Right lobe of liver (tissue), 6 donors: ENCODE data around the gene VWA5B2. TPM values are rescaled to one million over a fixed set of nuclear protein-coding genes. Genes with fewer than 3 reads are reported as not detected.

Experiments
- ATAC-seq, 4 donors: fragments of 200-7000 bp; cut with Tn5 transposase; one replicate each; pipeline ENCODE4 v1.9.1; 2020; ENCODE audit warnings: mild to moderate bottlenecking in 4 of 4, moderate library complexity in 4 of 4
- DNase-seq, 3 donors: peaks; one replicate each; pipeline ENCODE4 v3.0.0-alpha.2; 2020
- H3K27ac ChIP-seq, 3 donors: fragments of 200-600 bp; one replicate each; pipeline ENCODE4 v1.8.0; 2022
- H3K27me3 ChIP-seq, 2 donors: fragments of 200-600 bp; one replicate each; pipeline ENCODE4 v1.8.0; 2022
- H3K36me3 ChIP-seq, 4 donors: fragments of 200-600 bp; sonication (generic) in 1 of 4; one replicate each; pipeline versions ENCODE4 v1.5.1 to v1.8.0; 2017 to 2022; ENCODE audit warnings: control low read depth in 1 of 4
- H3K4me1 ChIP-seq, 4 donors: fragments of 200-600 bp; sonication (generic) in 1 of 4; one replicate each; pipeline versions ENCODE4 v1.5.1 to v1.8.0; 2017 to 2022; ENCODE audit warnings: control low read depth in 1 of 4
- H3K4me3 ChIP-seq, 3 donors: fragments of 200-600 bp; one replicate each; pipeline ENCODE4 v1.8.0; 2022
- H3K9me3 ChIP-seq, 4 donors: fragments of 200-600 bp; sonication (generic) in 1 of 4; one replicate each; pipeline versions ENCODE4 v1.5.1 to v1.8.0; 2017 to 2022; ENCODE audit warnings: control low read depth in 1 of 4
- POLR2A ChIP-seq: fragments of 450-650 bp; IDR thresholded peaks from one replicate; pipeline ENCODE4 v1.6.1; 2017; ENCODE audit warnings: antibody characterized with exemption, mild to moderate bottlenecking
- WGBS: methylation state at CpG from one replicate; pipeline ENCODE4 v1.1.6; 2018; ENCODE audit warnings: low coverage, low lambda C conversion rate; ENCODE audit not compliant: insufficient coverage; ENCODE audit errors: missing lambda C conversion rate; 5-methylcytosine and 5-hydroxymethylcytosine counted together
- intact Hi-C, 2 donors: fragments of 100-400 bp; cut with DNase I; formaldehyde crosslinking; loops; one replicate each; pipeline versions ENCODE4 v1.11.2 to v1.14.1; 2022
- total RNA-seq, 6 experiments: library from RNA; depleted of rRNA in 2 of 6; stranded (reverse); fragments of >200 nt in 2 of 6; fragmentation: NEBNext Ultra II Directional in 3 of 6; extraction: Animal tissue kit (Norgen Biotek cat#: 25700) in 3 of 6; gene quantifications; one replicate each; pipeline versions ENCODE4 v1.1.0 to v1.2.4, GENCODE V29; 2016 to 2023
- TF ChIP-seq, protein P1 (sequence below), 4 donors: fragments of 200-600 bp in 3 of 4; fragments of 450-650 bp in 1 of 4; IDR thresholded peaks; one replicate each; pipeline versions ENCODE4 v1.5.1 to v1.8.0; 2016 to 2022; ENCODE audit warnings: antibody characterized with exemption in 4 of 4, mild to moderate bottlenecking in 2 of 4
- donor health status: DM: no; HTN: yes; CAD: no.
- donor health status: DM: no; HTN: no; CAD: no.
- donor health status: DM: no; HTN: no; CAD: no.
- donor health status: DM: no; HTN: yes; CAD: no.
- donor health status: DM: no; HTN: yes; CAD: no.

Gene VWA5B2
- total RNA-seq, 6 experiments from 2014 or later = 0.21 to 0.59 (median 0.25) TPM; not detected in 3

DNA sequence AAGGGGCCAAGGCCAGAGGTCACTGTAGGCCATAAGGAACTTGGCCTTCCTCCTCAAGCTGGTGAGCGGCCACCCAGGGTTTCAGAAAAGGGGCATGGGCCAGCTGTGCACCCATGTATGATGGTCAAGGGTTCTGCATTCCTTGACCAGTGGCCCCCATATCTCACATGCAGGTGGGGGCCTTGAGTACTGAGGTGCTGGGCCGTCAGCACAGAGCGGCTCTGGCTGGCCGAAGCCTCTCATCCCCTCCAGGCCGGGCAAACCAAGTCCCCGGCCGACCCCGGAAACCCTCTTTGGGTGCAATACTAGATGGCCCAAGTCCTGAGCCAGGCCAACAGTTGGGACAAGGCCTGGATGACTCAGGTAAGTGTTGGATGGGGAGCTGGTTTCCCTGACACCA is 9.8 kb downstream of the VWA5B2 start:
- H3K27me3 ChIP-seq = no peaks in the 10 kb centered on the region
- TF ChIP-seq POLR2A = no peak
- TF ChIP-seq, protein P1, sequence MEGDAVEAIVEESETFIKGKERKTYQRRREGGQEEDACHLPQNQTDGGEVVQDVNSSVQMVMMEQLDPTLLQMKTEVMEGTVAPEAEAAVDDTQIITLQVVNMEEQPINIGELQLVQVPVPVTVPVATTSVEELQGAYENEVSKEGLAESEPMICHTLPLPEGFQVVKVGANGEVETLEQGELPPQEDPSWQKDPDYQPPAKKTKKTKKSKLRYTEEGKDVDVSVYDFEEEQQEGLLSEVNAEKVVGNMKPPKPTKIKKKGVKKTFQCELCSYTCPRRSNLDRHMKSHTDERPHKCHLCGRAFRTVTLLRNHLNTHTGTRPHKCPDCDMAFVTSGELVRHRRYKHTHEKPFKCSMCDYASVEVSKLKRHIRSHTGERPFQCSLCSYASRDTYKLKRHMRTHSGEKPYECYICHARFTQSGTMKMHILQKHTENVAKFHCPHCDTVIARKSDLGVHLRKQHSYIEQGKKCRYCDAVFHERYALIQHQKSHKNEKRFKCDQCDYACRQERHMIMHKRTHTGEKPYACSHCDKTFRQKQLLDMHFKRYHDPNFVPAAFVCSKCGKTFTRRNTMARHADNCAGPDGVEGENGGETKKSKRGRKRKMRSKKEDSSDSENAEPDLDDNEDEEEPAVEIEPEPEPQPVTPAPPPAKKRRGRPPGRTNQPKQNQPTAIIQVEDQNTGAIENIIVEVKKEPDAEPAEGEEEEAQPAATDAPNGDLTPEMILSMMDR (IDR thresholded peaks at IDR 0.05) = no peak
- no peaks in the 10 kb centered on the region for H3K9me3 ChIP-seq
- H3K4me3 ChIP-seq = no peak overlapping the region
- DNase-seq (no peak), ATAC-seq (no peak)
- intact Hi-C loops = no loop called here
- peaks cover 0 to 16% (median 4%) of the 10 kb centered on the region in 4 donors for H3K4me1 ChIP-seq
- no peak overlapping the region for H3K27ac ChIP-seq
- H3K36me3 ChIP-seq = peaks cover 0 to 20% (median 4%) of the 10 kb centered on the region in 4 donors
- no CpG with 5 or more reads among the region's 8 CpGs for WGBS

DNA sequence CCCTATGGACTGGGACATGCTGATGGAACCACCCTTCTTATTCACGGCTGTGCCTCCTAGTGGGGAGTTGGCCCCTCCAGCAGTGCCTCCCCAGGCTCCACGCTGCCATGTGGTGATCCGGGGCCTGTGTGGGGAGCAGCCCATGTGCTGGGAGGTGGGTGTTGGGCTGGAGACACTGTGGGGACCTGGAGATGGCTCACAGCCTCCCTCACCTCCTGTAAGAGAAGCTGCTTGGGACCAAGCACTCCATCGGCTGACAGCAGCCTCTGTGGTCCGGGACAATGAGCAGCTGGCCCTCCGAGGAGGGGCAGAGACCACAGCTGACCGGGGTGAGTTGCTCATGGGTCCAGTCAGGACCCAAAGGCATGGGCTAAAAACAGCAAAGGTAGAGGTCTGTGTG is 10.3 kb downstream of the VWA5B2 start:
- Histone ChIP-seq H3K4me1 (peaks cover 0 to 16% (median 4%) of the 10 kb centered on the region in 4 donors), H3K4me3 (no peak overlapping the region), H3K27me3 (no peaks in the 10 kb centered on the region), H3K27ac (no peak overlapping the region), H3K36me3 (peaks cover 0 to 23% (median 4%) of the 10 kb centered on the region in 4 donors), H3K9me3 (no peaks in the 10 kb centered on the region)
- no peak for DNase-seq
- TF ChIP-seq POLR2A = no peak
- TF ChIP-seq, protein P1 (IDR thresholded peaks at IDR 0.05) = no peak
- no peak for ATAC-seq
- intact Hi-C loops = loop anchor here (10.0 kb wide), 1 partner anchor 95 kb away; no protein-coding TSS in a partner anchor
- 76% methylated on average over 3 of the region's 7 CpGs for WGBS

DNA sequence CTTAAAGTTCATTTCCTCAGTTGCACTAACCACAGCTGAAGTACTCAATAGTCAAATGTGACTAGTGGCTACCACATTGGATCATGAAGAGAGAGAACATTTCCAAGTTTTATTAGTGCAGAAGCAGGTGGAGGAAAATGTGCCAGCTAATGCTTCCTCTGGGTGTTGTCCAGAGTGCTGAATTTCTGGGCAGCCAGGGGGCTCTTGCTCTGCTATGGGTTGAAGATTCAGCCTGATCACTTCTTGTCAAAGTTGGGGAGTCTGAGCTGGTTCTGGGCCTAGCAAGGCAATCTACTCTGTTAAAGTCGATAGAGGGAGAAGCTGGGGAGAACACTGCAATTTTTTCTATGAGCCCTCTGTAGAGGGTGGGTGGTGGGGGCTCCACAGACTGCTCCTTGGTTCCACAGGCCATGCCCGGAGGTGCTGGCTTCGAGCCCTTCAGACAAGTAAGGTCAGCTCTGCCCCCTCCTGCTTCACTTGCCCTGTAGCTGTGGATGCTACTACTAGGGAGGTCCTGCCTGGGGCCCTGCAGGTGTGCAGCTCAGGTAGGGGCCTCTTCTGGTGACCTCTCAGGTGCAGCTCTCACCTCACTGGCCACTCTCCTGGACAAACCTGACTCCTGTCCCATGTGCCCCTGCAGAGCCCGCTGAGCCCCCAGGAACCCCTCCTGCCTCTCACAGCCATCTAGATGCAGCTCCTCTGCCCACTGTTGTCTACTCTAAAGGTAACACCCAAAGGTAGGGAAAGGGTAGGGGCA is 11.2 kb downstream of the VWA5B2 start:
- intact Hi-C loops = loop anchor here (10.0 kb wide), 1 partner anchor 96 kb away; no protein-coding TSS in a partner anchor
- Histone ChIP-seq H3K27ac (no peak overlapping the region), H3K9me3 (no peaks in the 10 kb centered on the region), H3K4me3 (no peak overlapping the region), H3K27me3 (no peaks in the 10 kb centered on the region), H3K4me1 (peaks cover 0 to 16% (median 4%) of the 10 kb centered on the region in 4 donors), H3K36me3 (peaks cover 0 to 31% (median 4%) of the 10 kb centered on the region in 4 donors)
- DNase-seq (no peak), ATAC-seq (no peak)
- no peak for TF ChIP-seq POLR2A
- TF ChIP-seq, protein P1 (IDR thresholded peaks at IDR 0.05) = no peak
- WGBS = no CpG with 5 or more reads among the region's 4 CpGs

DNA sequence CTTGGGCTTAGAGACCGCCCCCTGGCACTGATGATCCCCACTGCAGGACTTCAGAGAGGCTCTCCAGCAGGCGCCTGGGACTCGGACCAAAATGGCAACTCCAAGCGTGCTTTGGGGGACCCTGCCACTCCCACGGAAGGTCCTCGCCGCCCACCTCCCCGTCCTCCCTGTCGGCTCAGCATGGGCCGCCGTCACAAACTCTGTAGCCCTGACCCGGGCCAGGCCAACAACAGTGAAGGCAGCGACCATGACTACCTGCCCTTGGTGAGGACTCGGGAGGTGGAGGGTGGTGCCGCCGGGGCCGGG is 11.7 kb downstream of the VWA5B2 start:
- no peak for ATAC-seq
- DNase-seq = peak in 1 of 3 donors; percentile 47
- H3K27me3 ChIP-seq = no peaks in the 10 kb centered on the region
- H3K27ac ChIP-seq = no peak overlapping the region
- TF ChIP-seq, protein P1 (IDR thresholded peaks at IDR 0.05) = no peak
- TF ChIP-seq POLR2A = no peak
- H3K36me3 ChIP-seq = peaks cover 0 to 31% (median 4%) of the 10 kb centered on the region in 4 donors
- H3K9me3 ChIP-seq = no peaks in the 10 kb centered on the region
- WGBS = no CpG with 5 or more reads among the region's 17 CpGs
- peaks cover 0 to 16% (median 4%) of the 10 kb centered on the region in 4 donors for H3K4me1 ChIP-seq
- intact Hi-C loops = loop anchor here (10.0 kb wide), 1 partner anchor 96 kb away; no protein-coding TSS in a partner anchor
- no peak overlapping the region for H3K4me3 ChIP-seq
